PC-3 (cell line): Measurements from ENCODE around the gene TIE1. TPM values are rescaled to one million over a fixed set of nuclear protein-coding genes. Genes with fewer than 3 reads are reported as not detected.

Experiments used
- ATAC-seq: fragments of 200-7000 bp; cut with Tn5 transposase; 2 replicates; pipeline ENCODE4 v1.9.1; 2020; ENCODE audit warnings: mild to moderate bottlenecking, moderate library complexity
- BruUV-seq: library from RNA; stranded (reverse); fragments of 400-500 nt; replicated peaks from 2 replicates; lab custom pipeline; 2021; lab: Mats Ljungman, UMichigan
- CTCF ChIA-PET: fragments of 300-600 bp; sonication (Branson Sonifier 250); formaldehyde crosslinking; loops from one replicate; lab custom pipeline; 2022; ENCODE audit warnings: antibody characterized with exemption; lab: Charles Lee
- POLR2A ChIA-PET: fragments of 300-600 bp; sonication (Branson Sonifier 250); formaldehyde crosslinking; loops from one replicate; lab custom pipeline; 2022; ENCODE audit warnings: antibody characterized with exemption; ENCODE audit not compliant: unreplicated experiment; lab: Charles Lee
- DNase-seq: peaks from one replicate; pipeline ENCODE4 v3.0.0-alpha.2; 2015
- H2AFZ ChIP-seq: fragments of 300-600 bp; sonication (generic); 2 replicates; pipeline ENCODE4 v1.6.0; 2016; ENCODE audit warnings: antibody characterized with exemption, low read length
- H3F3A ChIP-seq: fragments of 300-600 bp; sonication (generic); one replicate; pipeline ENCODE4 v1.6.0; 2017; ENCODE audit warnings: antibody characterized with exemption, low read length, control low read depth, mild to moderate bottlenecking; ENCODE audit not compliant: unreplicated experiment
- H3K27ac ChIP-seq: fragments of 300-600 bp; sonication (generic); 2 replicates; pipeline ENCODE4 v1.5.1; 2016; ENCODE audit warnings: mild to moderate bottlenecking, low read length
- H3K27me3 ChIP-seq: fragments of 300-600 bp; sonication (generic); 2 replicates; pipeline ENCODE4 v1.6.1; 2016; ENCODE audit warnings: low read length, mixed read lengths
- H3K36me3 ChIP-seq: fragments of 300-600 bp; sonication (generic); 2 replicates; pipeline ENCODE4 v1.6.1; 2016; ENCODE audit warnings: low read depth, mixed run types, low read length, mixed read lengths
- H3K4me1 ChIP-seq: fragments of 300-600 bp; sonication (generic); 2 replicates; pipeline ENCODE4 v1.5.1; 2016; ENCODE audit warnings: low read length; ENCODE audit not compliant: insufficient read depth
- H3K4me2 ChIP-seq: fragments of 300-600 bp; sonication (generic); 2 replicates; pipeline ENCODE4 v1.6.0; 2016; ENCODE audit warnings: low read length
- H3K4me3 ChIP-seq: fragments of 300-600 bp; sonication (generic); 2 replicates; pipeline ENCODE4 v1.5.1; 2016; ENCODE audit warnings: mild to moderate bottlenecking, low read length, mixed read lengths
- H3K79me2 ChIP-seq: fragments of 300-600 bp; sonication (generic); 2 replicates; pipeline ENCODE4 v1.6.1; 2017; ENCODE audit warnings: low read length, mixed read lengths
- H3K9ac ChIP-seq: fragments of 300-600 bp; sonication (generic); 2 replicates; pipeline ENCODE4 v1.6.0; 2016; ENCODE audit warnings: mild to moderate bottlenecking, low read length
- H3K9me2 ChIP-seq: fragments of 300-600 bp; sonication (generic); replicated peaks from 2 replicates; pipeline ENCODE4 v1.6.1; 2016; ENCODE audit warnings: mixed run types, low read length, mixed read lengths
- H3K9me3 ChIP-seq: fragments of 300-600 bp; sonication (generic); 2 replicates; pipeline ENCODE4 v1.6.1; 2016; ENCODE audit warnings: low read length, mixed read lengths
- H4K20me1 ChIP-seq: fragments of 300-600 bp; sonication (generic); 2 replicates; pipeline ENCODE4 v1.6.1; 2016; ENCODE audit warnings: low read length, mixed read lengths
- EZH2 ChIP-seq: fragments of 300-600 bp; sonication (generic); IDR thresholded peaks from one replicate; pipeline ENCODE4 v1.6.1; 2017; ENCODE audit warnings: antibody characterized with exemption, mild to moderate bottlenecking, low read length; ENCODE audit not compliant: unreplicated experiment
- EZH2phosphoT487 ChIP-seq: fragments of 300-600 bp; sonication (generic); IDR thresholded peaks from 2 replicates; pipeline ENCODE4 v1.6.1; 2018; ENCODE audit warnings: mild to moderate bottlenecking, antibody characterized with exemption, low read length, borderline replicate concordance
- intact Hi-C: fragments of 100-400 bp; cut with micrococcal nuclease; formaldehyde crosslinking; loops from 2 replicates; pipeline ENCODE4 v1.9.0; 2023
- total RNA-seq: library from RNA; depleted of rRNA; stranded (reverse); fragments of >200 nt; gene quantifications from 2 replicates; pipeline ENCODE4 v1.2.3, GENCODE V29; 2014
- TF ChIP-seq, protein P1 (sequence below): fragments of 300-600 bp; sonication (generic); conservative IDR thresholded peaks from 2 replicates; pipeline ENCODE4 v1.5.1; 2017; ENCODE audit warnings: antibody characterized with exemption, low read depth, mild to moderate bottlenecking, low read length

TIE1 gene
- total RNA-seq, 1 experiment from 2014 or later = 1.5 TPM

DNA sequence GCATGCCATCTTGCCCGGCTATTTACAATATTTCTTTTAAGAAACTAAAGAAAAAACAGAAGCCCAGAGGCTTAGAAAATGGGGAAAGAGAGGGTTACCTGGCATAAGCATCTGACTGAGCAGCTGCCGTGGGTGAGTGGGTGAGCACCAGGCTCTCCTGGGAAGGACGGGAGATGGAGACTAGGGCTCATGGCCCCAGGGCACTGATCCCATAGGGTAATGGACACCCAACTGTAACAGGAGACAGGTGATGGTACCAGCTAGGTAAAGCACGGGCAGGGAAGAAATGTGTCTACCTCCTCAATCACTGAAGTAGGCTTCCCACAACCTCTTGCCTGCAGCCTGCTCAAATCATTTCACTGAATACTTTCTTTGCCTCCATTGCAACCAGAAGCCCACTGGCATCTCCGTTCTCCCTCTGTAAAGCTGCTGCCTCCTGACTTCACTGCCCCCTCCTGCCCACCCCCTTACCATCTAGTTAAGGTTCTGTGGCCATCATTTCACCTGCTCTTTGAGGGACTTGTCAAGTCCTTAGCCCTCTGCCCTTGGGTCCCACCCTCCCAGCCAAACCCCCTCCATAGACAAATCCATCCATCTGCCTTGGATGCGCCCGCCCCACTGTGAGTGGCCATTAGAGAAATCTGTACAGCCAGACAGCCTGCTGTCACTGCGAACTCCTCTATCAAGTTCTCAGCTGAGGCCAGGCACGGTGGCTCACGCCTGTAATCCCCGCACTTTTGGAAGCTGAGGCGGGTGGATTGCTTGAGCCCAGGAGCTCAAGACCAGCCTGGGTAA is 24.8 kb upstream of the TIE1 start:
- DNase-seq (no peak), ATAC-seq (no peak)
- H3K9ac ChIP-seq = no peak overlapping the region
- no peak overlapping the region for H2AFZ ChIP-seq
- ChIA-PET POLR2A (no interaction called here), CTCF (no interaction called here)
- H3K36me3 ChIP-seq = no peaks in the 10 kb centered on the region
- no peaks in the 10 kb centered on the region for H3K9me2 ChIP-seq
- H3K27ac ChIP-seq = no peak overlapping the region
- H3K4me2 ChIP-seq = no peak overlapping the region
- H3K4me3 ChIP-seq = no peak overlapping the region
- no peaks in the 10 kb centered on the region for H3K79me2 ChIP-seq
- peaks cover 7% of the 10 kb centered on the region; the same call in 1 of the 2 replicates for H3K4me1 ChIP-seq
- intact Hi-C loops = no loop called here
- H3K9me3 ChIP-seq = no peaks in the 10 kb centered on the region
- TF ChIP-seq, protein P1, sequence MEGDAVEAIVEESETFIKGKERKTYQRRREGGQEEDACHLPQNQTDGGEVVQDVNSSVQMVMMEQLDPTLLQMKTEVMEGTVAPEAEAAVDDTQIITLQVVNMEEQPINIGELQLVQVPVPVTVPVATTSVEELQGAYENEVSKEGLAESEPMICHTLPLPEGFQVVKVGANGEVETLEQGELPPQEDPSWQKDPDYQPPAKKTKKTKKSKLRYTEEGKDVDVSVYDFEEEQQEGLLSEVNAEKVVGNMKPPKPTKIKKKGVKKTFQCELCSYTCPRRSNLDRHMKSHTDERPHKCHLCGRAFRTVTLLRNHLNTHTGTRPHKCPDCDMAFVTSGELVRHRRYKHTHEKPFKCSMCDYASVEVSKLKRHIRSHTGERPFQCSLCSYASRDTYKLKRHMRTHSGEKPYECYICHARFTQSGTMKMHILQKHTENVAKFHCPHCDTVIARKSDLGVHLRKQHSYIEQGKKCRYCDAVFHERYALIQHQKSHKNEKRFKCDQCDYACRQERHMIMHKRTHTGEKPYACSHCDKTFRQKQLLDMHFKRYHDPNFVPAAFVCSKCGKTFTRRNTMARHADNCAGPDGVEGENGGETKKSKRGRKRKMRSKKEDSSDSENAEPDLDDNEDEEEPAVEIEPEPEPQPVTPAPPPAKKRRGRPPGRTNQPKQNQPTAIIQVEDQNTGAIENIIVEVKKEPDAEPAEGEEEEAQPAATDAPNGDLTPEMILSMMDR = no peak
- no peak for TF ChIP-seq EZH2phosphoT487
- TF ChIP-seq EZH2 = no peak
- no peaks in the 10 kb centered on the region for H3F3A ChIP-seq
- BruUV-seq = no TSS peak
- no peaks in the 10 kb centered on the region for H3K27me3 ChIP-seq
- H4K20me1 ChIP-seq = no peaks in the 10 kb centered on the region

DNA sequence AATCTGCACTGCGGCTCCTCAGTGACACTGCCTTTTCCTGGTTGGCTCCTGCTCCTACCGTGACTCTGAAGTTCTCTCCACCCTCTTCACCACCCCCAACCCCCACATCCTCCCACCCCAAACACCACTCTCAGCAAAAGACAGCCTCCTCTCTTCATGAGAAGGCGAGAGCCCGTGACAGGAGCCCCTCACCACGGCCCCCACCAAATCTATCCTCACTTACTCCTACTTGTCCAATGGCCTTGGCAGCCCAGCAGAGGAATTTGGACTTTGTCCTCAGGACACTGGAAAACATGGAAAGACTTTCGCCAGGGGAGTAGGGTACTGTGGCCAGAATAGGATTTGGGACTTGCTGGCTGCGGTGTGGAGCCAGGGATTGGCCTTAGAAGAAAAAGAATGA is 24.1 kb upstream of the TIE1 start:
- CTCF ChIA-PET = no interaction called here
- intact Hi-C loops = no loop called here
- H3K36me3 ChIP-seq = no peaks in the 10 kb centered on the region
- no peaks in the 10 kb centered on the region for H4K20me1 ChIP-seq
- no peaks in the 10 kb centered on the region for H3K27me3 ChIP-seq
- no peaks in the 10 kb centered on the region for H3K9me2 ChIP-seq
- ATAC-seq = no peak
- H3K9ac ChIP-seq = no peak overlapping the region
- POLR2A ChIA-PET = no interaction called here
- no peak overlapping the region for H3K4me3 ChIP-seq
- no peak overlapping the region for H2AFZ ChIP-seq
- H3F3A ChIP-seq = no peaks in the 10 kb centered on the region
- H3K79me2 ChIP-seq = no peaks in the 10 kb centered on the region
- peaks cover 7% of the 10 kb centered on the region; the same call in 1 of the 2 replicates for H3K4me1 ChIP-seq
- no peak for DNase-seq
- TF ChIP-seq EZH2 = no peak
- TF ChIP-seq, protein P1 = no peak
- TF ChIP-seq EZH2phosphoT487 = no peak
- H3K4me2 ChIP-seq = no peak overlapping the region
- no TSS peak for BruUV-seq
- H3K27ac ChIP-seq = no peak overlapping the region
- H3K9me3 ChIP-seq = no peaks in the 10 kb centered on the region
